ENCODE results near the gene HDGFL2. TPM values are rescaled to one million over a fixed set of nuclear protein-coding genes. Genes with fewer than 3 reads are reported as not detected.

HDGFL2 gene
- total and polyA plus RNA-seq, 10 of the 15 experiments (the other 5 are each of a cell fraction or from before 2014, with no cell fraction given) = 0.16 to 56.9 (median 25.3) TPM

- no peak for TF ChIP-seq JUNB (IDR thresholded peaks at IDR 0.05)
- no peak for TF ChIP-seq POLR2AphosphoS5 (IDR thresholded peaks at IDR 0.05; ENCODE audit: low read length)
- TF ChIP-seq SMARCA5 (IDR thresholded peaks at IDR 0.05) = no peak
Observed at GRCh38 chr19:4504891-4505569, 32.9 kb downstream of the HDGFL2 start (continued).

GRCh38 chr19:4505570-4506448 lies 33.7 kb downstream of the HDGFL2 start:
- no peaks in the 10 kb centered on the region for H3K79me2 ChIP-seq (ENCODE audit: control insufficient read depth, insufficient read depth, low read length)
- ChIA-PET RAD21 (ENCODE audit: unreplicated experiment) (no interaction called here), CTCF (no interaction called here), SMC1A (ENCODE audit: uncharacterized antibody, unreplicated experiment) (no interaction called here), POLR2A (no interaction called here)
- H3K4me1 ChIP-seq (ENCODE audit: control insufficient read depth, insufficient read depth, low read length) = no peaks in the 10 kb centered on the region
- no peak for DNase-seq (ENCODE audit: low read depth, low spot score)
- FAIRE-seq = no peak
- H3K27me3 ChIP-seq (replicated peaks in 1 of 2; ENCODE audit: control insufficient read depth in 2 of 2, insufficient read depth in 2 of 2, low read length in 1 of 2) = no peaks in the 10 kb centered on the region
- H3K27ac ChIP-seq (ENCODE audit: control insufficient read depth, insufficient read depth) = no peak overlapping the region
- H3K9me3 ChIP-seq (replicated peaks; ENCODE audit: control insufficient read depth, insufficient read depth, low read length) = no peaks in the 10 kb centered on the region
- TF ChIP-seq ASH2L (IDR thresholded peaks at IDR 0.05; ENCODE audit: borderline replicate concordance, low read depth) (no peak), REST (IDR thresholded peaks at IDR 0.05; ENCODE audit: low read depth, low read length) (no peak), POLR2A (IDR thresholded peaks at IDR 0.05; ENCODE audit: low read depth, low read length) (no peak), ETV6 (conservative IDR thresholded peaks at IDR 0.05 in 1 of 2, IDR thresholded peaks at IDR 0.05 in 1 of 2; ENCODE audit: borderline replicate concordance in 1 of 2, low read depth in 1 of 2) (no peak), EP300 (IDR thresholded peaks at IDR 0.05; ENCODE audit: borderline replicate concordance in 1 of 2, control insufficient read depth in 1 of 2, low read depth in 2 of 2, low read length in 2 of 2) (no peak), USF1 (IDR thresholded peaks at IDR 0.05; ENCODE audit: borderline replicate concordance, extremely low read length, insufficient read depth, low read depth, low read length) (no peak), MEF2A (IDR thresholded peaks at IDR 0.05; ENCODE audit: insufficient read depth, low read depth, low read length) (no peak), ATF7 (IDR thresholded peaks at IDR 0.05; ENCODE audit: low read depth) (no peak), RELB (IDR thresholded peaks at IDR 0.05; ENCODE audit: low read depth) (no peak), IKZF2 (IDR thresholded peaks at IDR 0.05) (no peak), JUND (IDR thresholded peaks at IDR 0.05; ENCODE audit: low read depth, low read length) (no peak), SIX5 (IDR thresholded peaks at IDR 0.05; ENCODE audit: low read depth, low read length, severe bottlenecking) (no peak)
- ATAC-seq = no peak
- no TSS peak for BruUV-seq (replicated peaks)
- H3K9ac ChIP-seq (ENCODE audit: control insufficient read depth, insufficient read depth, low read length) = no peak overlapping the region
- no peak overlapping the region for H2AFZ ChIP-seq (ENCODE audit: control insufficient read depth, low read depth, low read length)
- H3K4me2 ChIP-seq (ENCODE audit: control insufficient read depth, insufficient read depth) = no peak overlapping the region
- no peaks in the 10 kb centered on the region for H4K20me1 ChIP-seq (ENCODE audit: control insufficient read depth, insufficient read depth)
- in situ Hi-C loops (cut with MboI) = no loop called here
- intact Hi-C loops (cut with micrococcal nuclease; ENCODE audit: unreplicated experiment) = no loop called here
- WGBS (ENCODE audit: insufficient coverage, insufficient replicate concordance, low lambda C conversion rate, missing lambda C conversion rate) = 97% methylated on average over 28 of the region's 34 CpGs
- no peaks in the 10 kb centered on the region; a peak in 1 of 4 replicates for H3K36me3 ChIP-seq (ENCODE audit: control insufficient read depth in 2 of 2, insufficient read depth in 2 of 2, low read length in 1 of 2)
- H3K4me3 ChIP-seq = no peak overlapping the region

Data from GM12878 (cell line).